HG03575 (cell line): ENCODE data around the gene GIMAP7.
"Not testable (repeated sequence)": the region's sequence is repeated elsewhere in the genome, so short reads cannot be mapped to it uniquely, and the experiment has no call there.

Experiments
- ATAC-seq: cut with Tn5 transposase; IDR thresholded peaks from one replicate; pipeline ENCODE4 v1.9.1; 2021; ENCODE audit not compliant: unreplicated experiment, insufficient number of reproducible peaks, low FRiP score; ENCODE audit errors: extremely low read depth

GIMAP7 gene

DNA sequence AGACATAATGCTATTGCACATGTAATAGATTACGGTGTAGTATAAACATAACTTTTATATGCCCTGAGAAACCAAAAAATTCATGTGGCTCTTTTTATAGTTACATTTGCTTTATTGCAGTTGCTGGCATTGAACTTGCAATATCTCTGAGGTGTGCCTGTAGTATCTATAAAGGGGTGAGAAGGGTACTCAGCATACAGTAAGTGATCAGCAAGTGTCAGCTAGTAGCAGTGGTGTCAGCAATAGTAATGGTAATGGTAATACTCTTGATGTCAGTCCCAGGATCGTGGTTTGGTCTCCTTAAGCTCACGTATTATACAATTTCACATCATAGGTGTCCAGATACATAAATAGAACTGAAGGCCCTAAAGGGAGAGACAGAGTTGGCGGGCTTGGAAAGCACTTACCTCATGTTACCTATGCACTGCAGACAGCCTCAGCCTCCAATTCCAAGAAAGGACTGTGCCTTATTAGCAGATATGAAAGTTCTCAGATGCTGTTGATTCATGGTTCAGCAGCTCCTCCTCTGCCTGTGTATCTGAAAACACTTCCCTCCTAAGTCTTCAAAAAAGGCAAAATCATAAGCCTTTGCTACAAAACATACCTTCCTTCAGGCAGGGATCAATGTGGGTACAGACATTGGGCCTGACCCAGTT lies 6.6 kb upstream of the GIMAP7 start:
- ATAC-seq = no peak

GRCh38 chr7:150511048-150511447 lies 3.6 kb upstream of the GIMAP7 start:
- no peak for ATAC-seq

GRCh38 chr7:150513758-150514157 lies 914 bp upstream of the GIMAP7 start:
- ATAC-seq = no peak

DNA sequence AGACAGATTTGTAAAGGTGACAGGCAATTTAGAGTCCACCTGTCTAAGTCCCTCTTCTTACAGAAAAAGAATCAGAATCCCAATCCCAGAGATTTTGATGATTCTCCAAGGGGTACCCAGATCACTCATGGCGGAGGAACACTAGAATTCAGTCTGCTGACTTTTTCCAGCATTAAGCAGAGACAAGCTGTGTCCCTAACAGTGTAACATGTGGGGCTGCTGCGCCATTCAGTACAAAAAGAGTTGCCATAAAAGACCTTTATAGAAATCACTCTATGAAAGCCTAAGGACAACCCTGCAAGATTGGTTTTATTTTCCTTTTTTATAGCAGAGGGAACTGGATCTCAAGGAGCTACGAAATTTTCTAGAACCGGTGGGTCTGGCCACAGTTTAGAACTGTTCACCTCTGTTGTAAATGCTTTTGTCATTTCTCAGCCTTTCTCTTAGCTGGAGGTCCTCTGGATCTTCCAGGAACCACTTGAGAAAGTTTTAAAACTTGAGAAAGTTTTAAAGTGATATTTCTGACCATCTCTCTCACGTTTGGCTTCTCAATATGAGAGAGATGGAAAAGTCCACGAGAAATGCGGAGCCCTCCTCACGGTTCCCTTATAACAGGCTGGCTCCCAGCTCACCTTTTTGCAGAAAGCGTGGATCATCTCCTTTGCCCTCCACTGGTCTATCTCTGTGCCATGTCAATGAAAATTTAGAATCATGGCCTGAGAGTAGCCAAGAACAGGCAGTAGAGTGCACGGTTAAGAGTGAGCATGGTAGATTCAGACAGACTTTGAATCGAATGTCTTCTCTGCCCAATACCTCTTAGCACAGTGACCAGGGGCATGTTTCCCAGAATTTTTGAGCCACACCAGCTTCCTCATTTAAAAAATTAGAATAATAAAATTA lies 826 bp downstream of the GIMAP7 start:
- ATAC-seq = no peak

- no peak for ATAC-seq
These were observed 2.5 kb downstream of the GIMAP7 start for GRCh38 chr7:150516956-150517745.

DNA sequence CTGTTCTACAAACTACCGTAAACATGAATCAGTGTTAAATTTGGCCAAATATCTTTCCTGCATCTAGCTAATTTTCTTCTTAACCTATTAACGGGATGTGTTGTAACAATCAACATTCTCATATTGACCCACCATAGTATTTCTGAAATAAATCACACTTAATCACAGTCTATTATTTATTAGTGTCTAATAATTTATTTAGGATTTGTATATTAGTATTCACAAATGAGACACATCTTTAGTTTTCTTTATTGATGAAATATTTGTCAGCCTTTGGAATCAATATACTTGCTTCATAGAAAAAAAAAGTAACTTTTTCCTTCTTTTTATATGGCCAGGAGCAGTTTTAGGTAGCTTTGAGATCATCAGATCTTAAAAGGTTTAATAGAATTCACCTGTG lies 4.6 kb downstream of the GIMAP7 start:
- ATAC-seq = no peak

DNA sequence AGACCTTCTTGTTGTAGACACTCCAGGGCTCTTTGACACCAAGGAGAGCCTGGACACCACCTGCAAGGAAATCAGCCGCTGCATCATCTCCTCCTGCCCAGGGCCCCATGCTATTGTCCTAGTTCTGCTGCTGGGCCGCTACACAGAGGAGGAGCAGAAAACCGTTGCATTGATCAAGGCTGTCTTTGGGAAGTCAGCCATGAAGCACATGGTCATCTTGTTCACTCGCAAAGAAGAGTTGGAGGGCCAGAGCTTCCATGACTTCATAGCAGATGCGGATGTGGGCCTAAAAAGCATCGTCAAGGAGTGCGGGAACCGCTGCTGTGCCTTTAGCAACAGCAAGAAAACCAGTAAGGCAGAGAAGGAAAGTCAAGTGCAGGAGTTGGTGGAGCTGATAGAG lies 5.5 kb downstream of the GIMAP7 start:
- ATAC-seq = no peak

DNA sequence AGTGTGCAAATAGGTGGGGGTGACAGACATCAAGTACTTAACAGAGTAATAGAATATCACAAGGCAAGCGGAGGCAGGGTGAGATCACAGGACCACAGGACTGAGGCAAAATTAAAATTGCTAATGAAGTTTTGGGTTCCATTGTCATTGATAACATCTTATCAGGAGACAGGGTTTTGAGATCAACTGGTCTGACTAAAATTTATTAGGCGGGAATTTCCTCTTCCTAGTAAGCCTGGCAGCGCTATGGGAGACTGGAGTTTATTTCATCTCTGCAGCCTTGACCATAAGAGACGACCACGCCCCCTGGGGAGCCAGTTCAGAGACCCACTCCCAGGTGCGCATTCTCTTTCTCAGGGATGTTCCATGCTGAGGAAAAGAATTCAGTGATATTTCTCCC lies 8.3 kb downstream of the GIMAP7 start:
- not testable (repeated sequence) for ATAC-seq

DNA sequence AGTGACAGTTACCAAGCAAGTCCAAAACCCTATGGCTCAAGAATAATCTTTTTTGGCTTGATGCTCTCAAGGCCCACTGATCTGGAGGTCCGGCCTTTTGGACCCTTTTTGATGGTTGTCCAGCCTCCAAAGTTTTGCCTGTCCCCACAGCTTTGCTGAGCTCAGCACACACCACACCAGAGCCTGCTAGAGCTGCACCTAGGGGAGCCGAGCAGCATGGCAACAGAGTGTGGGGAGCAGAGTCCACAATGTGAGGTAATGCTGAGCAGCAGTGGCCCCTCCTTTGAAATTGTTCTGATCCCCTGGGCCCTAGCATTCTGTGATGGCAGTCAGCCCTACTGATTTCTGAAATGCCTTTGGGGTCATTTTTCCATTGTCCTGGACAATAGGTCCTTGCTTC lies 9.3 kb downstream of the GIMAP7 start:
- no peak for ATAC-seq

DNA sequence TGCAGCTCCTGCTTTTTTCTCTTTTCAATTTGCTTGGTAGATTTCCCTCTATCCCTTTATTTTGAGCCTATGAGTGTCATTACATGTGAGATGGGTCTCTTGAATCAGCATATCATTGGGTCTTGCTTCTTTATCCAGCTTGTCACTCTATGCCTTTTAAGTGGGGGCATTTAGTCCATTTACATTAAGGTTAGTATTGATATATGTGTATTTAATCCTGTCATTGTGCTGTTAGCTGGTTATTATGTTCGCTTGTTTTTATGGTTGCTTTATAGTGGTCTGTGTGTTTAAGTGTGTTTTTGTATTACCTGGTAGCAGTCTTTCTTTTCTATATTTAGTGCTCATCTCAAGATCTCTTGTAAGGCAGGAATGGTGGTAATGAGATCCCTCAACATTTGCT lies 17.0 kb downstream of the GIMAP7 start:
- no peak for ATAC-seq

- ATAC-seq = no peak
These were observed 23.6 kb downstream of the GIMAP7 start for GRCh38 chr7:150538259-150538658.

DNA sequence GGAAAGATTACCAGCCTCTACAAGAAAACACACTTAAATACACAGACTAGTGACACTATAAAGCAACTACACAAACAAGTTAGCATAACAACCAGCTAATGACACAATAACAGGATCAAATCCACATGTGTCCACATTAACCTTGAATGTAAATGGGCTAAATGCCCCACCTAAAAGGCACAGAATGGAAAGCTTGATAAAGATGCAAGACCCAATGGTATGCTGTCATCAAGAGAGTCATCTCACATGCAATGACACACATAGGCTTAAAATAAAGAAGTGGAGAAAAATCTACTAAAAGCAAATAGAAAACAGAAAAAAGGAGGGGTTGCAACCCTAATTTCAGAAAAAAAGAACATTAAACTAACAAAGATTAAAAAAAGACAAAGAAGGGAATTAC lies 38.5 kb downstream of the GIMAP7 start:
- ATAC-seq = no peak

DNA sequence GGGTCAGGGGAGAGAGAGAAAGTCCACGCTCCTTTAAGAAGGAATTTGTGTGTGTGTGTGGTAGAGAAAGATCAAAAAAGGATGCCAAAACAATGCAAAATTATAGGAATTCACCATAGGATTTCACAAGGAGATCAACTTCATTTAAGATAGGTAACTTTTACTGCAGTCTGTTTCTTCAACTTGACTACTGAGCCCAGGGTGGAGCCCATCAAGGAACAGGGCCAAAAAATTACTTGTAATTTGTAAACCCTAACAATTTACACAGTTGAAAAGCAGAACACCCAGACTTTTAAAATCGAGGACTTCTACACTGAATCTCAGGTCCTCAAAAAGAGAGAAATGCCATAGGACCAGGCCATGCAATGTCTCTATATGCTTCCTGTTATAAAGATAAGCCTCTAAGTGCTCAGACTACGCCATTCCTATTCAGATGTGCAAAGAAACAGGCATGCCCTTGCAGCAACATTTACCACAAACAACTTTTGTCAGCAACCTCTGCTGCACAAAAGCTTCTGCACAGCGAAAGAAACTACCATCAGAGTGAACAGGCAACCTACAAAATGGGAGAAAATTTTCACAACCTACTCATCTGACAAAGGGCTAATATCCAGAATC lies 42.0 kb downstream of the GIMAP7 start:
- no peak for ATAC-seq

DNA sequence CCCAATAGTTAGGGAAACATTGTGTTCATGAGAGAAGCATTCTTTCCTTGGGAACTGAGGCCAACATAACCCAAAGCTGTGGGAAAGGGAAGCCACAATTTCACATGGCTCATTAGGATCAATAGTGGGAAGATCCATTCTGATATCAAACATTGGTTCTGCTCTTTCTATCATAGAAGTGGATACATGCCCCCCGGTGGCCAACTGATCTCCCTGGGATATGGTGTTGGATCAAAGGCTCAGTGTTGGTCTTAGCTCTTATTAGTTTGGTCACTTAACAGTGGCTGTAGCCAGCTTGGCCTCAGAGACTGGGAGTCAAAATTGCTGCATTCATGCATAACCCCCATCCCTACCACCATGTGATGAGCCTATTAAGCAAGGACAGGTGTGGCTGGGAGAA lies 45.8 kb downstream of the GIMAP7 start:
- ATAC-seq = no peak

- ATAC-seq = no peak
These were observed 48.2 kb downstream of the GIMAP7 start for GRCh38 chr7:150562919-150563318.

DNA sequence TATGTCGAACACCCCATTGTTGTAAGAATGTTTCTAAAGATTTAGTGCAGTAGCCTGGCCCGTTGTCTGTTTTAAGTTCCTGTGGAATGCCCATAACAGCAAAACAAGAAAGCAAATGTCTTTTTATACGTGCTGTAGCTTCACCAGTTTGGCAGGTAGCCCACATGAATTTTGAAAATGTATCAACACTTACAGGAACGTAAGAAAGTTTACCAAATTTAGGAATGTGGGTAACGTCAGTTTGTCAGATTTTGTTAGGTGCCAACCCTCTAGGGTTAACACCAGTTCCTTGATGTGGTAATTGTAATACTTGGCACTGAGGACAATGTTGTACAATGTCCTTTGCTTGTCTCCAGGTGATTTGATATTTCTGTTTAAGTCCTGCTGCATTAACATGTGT lies 49.3 kb downstream of the GIMAP7 start:
- ATAC-seq = no peak

DNA sequence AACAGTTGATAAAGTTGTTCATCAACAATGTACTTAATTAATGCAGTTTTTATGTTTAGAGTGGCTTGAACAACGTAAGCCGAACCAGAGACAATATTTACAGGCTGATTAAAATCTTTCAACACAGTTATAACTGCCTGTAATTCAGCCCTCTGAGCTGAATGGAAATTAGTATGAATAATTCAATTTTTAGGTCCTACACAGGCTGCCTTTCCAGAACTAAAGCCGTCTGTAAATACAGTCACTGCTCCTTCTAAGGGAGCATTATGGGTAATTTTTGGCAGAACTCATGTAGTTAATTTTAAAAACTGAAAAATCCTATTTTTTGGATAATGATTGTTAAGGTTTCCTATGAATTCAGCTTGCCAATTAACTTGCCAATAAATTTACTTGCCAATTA lies 49.9 kb downstream of the GIMAP7 start:
- ATAC-seq = no peak

- ATAC-seq = no peak
These were observed 50.6 kb downstream of the GIMAP7 start for GRCh38 chr7:150565239-150565638.

- no peak for ATAC-seq
These were observed 51.5 kb downstream of the GIMAP7 start for GRCh38 chr7:150566123-150566522.
